HG02759 (cell line): ENCODE data around the gene FGF19.

Experiments
- ATAC-seq: cut with Tn5 transposase; IDR thresholded peaks from one replicate; pipeline ENCODE4 v1.9.1; 2021; ENCODE audit warnings: mild to moderate bottlenecking, moderate library complexity; ENCODE audit not compliant: unreplicated experiment

Gene FGF19

DNA sequence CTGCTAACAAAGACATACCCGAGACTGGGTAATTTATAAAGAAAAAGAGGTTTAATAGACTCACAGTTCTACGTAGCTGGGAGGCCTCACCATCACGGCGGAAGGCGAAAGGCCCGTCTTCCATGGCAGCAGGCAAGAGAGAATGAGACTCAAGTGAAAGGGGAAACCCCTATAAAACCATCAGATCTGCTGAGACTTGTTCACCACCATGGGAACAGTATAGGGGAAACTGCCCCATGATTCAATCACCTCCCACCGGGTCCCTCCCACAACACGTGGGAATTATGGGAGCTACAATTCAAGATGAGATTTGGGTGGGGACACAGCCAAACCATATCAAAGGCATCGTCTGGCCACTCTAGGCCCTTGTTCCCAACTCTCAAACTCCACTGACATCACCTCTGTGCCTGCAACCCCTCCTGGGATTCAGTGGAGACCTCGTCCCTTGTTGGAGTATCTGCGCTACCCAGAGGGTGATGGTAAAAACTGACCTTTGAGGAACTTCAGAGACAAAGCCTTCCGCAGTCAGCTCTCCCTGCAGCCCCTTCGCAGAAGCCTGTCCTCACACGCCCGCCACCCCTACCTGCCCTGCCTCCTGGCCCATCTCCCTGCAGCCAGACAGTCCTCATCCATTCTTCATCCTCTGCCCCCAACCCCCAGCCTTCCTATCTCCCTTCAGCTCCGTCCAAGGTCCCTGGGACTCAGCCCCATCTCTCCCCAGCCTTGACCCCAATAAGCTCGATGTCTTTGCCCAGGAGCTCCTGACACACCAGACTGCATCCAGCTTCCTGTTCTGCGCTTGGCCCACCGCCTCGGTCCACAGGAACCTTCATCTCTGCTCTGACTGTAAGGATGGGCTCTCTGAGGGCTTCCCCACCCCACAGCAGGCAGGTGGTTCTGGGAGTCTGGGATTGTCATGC, 47.0 kb downstream of the FGF19 start:
- no peak for ATAC-seq

DNA sequence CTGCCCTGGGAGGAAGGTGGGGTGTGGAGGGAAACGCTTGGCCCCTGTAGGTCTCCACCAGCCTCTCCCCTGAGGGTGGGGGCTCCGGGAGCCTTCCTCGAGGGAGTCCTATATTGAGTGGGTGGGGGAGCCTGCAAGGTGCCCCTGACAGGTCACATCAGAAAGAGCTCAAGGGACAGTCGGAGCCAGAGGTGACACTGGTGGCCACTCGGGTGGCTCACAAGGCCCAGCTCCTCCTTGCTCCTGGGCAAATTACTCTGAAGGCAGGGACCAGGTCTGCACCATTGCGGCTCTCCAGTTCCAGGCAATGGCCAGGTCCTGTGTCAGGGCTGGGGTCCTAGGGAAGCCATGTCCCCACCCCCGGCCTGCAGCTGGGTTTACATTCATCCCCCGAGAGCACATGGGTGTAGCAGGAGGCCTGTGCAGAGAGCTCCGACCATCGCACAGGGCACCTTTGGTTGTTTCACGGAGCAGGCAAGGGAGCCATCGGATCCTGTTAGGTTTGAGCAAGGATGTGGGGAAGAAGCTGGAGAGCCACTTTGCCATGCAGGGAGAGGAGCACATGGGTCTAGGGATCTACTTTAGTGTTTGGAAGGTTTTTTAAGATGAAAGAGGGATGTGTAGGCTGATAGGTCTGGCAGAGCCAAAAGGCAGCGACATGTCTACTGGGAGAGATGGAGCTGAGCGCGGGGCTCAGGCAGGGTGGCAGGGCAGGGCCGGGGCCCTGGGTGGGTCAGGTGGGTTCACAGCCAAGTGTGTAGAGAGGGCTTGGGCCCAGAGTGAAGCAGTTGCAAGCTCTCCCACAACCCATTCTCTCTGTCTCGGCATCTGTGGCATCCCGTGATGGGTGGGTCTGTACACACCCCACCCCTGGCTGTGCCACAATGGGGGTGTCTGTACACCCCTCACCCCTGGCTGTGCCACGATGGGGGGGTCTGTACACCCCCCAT, 48.1 kb downstream of the FGF19 start:
- ATAC-seq, result no peak

DNA sequence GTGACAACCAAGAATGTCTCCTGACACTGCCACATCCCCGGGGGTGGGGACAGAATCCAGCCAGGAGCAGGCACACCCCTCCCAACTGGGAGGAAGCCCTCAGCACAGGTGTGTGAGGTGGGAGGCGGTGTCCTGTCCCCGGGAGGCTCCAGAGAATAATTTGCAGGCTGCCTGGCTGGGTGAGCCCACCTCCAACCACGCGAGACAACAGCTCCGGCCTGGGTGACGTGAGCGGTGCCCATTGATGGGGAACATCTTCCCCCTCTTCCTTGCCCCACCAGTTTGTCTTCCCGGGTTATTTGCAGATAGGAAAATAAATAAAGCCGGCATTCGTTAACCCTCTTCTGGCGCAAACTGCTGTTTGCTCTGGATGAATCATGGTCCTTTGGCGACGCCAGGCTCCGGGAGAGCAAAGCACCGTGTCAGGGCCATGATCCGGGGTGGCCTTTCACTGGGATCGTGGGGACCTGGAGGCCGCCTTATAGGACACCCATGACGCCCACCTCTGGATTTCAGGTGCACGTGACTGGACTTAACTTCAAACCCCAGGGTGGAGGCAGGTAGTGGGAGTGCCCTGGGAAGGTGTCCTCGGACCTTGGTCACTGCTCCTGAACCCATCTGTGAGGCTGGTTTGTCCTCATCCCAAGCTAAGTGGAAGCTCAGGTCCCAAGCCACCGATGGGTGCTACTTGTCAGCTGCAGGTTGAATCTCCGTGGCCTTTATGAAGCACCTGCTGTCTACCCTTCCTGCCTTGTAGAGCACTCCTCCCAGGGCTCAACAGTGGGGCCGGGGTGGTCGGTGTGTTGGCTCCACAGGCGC, 49.0 kb downstream of the FGF19 start:
- ATAC-seq, result no peak

DNA sequence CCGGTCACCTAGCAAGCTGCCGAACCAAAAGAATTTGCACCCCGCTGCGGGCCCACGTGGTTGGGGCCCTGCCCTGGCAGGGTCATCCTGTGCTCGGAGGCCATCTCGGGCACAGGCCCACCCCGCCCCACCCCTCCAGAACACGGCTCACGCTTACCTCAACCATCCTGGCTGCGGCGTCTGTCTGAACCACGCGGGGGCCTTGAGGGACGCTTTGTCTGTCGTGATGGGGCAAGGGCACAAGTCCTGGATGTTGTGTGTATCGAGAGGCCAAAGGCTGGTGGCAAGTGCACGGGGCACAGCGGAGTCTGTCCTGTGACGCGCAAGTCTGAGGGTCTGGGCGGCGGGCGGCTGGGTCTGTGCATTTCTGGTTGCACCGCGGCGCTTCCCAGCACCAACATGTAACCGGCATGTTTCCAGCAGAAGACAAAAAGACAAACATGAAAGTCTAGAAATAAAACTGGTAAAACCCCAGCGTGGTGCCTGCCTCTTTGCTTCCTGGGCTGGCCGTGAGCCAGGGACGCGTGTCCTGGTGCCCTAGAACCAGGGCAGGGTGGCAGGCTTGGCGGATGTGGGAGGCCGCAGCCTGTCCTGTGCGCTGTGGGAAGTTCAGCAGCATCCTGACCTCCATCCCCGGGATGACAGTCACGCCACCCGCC, 49.7 kb downstream of the FGF19 start:
- no peak for ATAC-seq

DNA sequence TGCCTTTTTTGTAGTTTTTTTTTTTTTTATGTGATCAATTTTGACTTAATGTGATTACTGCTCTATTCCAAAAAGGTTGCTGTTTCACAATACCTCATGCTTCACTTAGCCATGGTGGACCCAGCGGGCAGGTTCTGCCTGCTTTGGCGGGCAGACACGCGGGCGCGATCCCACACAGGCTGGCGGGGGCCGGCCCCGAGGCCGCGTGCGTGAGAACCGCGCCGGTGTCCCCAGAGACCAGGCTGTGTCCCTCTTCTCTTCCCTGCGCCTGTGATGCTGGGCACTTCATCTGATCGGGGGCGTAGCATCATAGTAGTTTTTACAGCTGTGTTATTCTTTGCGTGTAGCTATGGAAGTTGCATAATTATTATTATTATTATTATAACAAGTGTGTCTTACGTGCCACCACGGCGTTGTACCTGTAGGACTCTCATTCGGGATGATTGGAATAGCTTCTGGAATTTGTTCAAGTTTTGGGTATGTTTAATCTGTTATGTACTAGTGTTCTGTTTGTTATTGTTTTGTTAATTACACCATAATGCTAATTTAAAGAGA, 50.3 kb downstream of the FGF19 start:
- no peak for ATAC-seq

DNA sequence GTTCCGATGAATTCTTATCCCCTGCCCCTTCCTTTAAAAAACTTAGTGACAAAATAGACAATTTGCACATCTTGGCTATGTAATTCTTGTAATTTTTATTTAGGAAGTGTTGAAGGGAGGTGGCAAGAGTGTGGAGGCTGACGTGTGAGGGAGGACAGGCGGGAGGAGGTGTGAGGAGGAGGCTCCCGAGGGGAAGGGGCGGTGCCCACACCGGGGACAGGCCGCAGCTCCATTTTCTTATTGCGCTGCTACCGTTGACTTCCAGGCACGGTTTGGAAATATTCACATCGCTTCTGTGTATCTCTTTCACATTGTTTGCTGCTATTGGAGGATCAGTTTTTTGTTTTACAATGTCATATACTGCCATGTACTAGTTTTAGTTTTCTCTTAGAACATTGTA, 50.8 kb downstream of the FGF19 start:
- ATAC-seq, result no peak

DNA sequence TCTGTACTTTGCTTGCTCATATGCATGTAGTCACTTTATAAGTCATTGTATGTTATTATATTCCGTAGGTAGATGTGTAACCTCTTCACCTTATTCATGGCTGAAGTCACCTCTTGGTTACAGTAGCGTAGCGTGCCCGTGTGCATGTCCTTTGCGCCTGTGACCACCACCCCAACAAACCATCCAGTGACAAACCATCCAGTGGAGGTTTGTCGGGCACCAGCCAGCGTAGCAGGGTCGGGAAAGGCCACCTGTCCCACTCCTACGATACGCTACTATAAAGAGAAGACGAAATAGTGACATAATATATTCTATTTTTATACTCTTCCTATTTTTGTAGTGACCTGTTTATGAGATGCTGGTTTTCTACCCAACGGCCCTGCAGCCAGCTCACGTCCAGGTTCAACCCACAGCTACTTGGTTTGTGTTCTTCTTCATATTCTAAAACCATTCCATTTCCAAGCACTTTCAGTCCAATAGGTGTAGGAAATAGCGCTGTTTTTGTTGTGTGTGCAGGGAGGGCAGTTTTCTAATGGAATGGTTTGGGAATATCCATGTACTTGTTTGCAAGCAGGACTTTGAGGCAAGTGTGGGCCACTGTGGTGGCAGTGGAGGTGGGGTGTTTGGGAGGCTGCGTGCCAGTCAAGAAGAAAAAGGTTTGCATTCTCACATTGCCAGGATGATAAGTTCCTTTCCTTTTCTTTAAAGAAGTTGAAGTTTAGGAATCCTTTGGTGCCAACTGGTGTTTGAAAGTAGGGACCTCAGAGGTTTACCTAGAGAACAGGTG, 51.8 kb downstream of the FGF19 start:
- no peak for ATAC-seq

DNA sequence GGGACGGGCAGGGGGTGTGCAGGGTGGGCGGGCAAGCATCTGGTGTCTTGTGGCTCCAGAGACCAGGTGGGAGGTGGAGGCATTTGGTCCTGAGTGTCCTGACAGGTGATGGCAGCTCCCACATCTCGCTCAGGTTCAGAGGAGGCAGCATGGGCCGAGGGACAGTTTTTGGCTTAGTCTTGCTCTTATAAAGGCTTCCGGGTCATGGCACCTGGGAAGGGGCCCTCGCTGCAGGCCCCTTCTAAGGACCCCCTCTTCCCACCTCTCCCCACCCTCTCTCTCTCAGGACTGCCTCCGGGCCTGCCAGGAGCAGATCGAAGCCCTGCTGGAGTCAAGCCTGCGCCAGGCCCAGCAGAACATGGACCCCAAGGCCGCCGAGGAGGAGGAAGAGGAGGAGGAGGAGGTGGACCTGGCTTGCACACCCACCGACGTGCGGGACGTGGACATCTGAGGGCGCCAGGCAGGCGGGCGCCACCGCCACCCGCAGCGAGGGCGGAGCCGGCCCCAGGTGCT, 52.9 kb downstream of the FGF19 start:
- no peak for ATAC-seq

DNA sequence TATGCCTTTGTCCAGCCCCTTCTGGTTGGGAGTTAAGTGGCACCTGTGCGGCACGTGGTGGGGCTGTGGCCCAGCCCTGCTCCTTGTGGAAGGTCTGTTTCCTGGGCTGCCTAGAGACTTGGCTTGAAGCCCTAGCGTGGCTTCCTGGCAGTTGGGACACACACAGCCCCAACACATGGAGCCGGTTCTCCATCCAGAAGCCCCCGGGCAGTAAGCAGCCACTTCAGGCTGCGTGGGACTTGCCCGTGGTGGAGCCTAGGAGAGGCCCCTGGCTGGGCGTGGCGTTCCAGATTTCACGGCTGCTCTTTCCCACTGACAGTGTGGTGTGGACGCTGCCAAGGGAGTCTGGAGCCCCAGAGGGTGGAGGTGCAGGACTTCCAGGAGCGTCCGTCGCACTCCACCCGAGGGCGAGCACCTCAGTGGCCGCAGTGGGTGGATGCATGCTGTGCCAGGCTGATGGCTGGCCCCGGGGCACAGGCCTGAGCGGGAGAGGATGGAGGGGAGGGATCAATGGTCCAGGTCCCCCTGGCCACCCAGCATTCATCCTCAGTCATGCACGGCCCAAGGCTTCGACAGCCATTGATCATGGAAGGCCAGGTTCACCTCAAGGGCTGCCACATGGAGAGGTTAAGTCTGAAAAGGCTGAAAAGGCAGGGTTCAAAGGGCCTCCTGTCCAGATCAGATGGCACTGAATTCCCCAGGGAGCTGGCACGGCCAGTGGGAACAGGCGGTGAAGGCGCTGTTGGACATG, 53.6 kb downstream of the FGF19 start:
- ATAC-seq, result no peak

DNA sequence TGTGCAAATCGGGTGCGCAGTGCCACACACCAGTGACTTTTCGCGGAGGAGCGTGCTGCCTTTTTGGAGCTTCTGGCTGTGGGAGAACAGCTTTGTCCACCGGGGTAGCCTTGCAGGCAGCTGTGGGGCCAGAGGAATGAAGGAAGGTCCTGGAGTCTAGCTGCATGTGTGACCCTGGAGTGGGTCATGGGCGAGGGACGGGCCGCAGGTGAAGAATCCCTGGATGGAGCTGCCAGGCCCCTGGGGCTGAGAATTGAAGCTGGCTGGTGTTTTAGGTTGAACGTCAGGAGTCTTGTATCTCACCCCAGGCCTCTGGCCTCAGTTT, 54.3 kb downstream of the FGF19 start:
- ATAC-seq, result no peak

DNA sequence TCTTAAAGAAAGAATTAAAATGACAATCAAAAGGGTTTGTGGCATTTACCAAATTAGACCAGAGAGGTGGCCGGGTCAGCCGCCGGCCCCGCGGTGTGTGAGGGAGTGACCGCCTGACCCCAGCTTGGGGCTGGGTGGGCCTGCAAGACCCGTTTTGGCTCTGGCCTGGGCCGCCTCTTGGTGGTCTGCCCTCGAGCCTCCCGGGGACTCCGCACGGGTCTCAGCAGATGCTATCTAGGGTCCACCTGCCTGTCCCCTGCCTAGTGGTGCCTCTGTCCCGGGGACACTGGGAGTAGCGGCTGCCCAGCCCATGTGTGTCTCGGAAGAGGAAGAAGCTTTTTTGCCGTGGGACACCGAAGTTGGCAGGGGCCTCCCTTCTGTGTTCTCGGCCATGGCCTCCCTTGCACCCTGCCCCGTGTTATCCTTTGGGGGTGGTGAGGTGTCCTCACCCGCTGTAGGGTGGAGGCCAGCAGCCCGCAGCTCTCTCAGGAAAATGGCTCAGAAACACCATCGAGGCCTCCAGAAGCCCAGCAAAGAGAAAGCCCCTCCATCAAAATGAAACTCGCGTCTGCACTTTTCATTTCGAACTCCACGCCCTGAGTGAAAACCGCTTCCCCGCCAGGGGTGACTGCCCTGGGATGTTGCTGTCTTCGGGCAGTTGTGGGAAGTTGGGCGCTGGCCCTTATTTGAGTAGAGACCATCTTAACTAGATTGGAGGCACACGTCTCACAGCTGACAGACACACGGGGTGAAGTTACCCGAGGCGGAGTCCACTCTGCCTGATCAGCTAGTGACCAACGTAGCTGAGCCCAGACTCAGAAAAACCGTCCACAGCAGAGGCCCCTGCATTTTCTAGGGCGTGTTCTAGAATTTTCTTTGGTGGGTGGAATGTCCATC, 54.9 kb downstream of the FGF19 start:
- ATAC-seq, result no peak
